H9 (cell line): ENCODE results near the gene FLT1. TPM values are rescaled to one million over a fixed set of nuclear protein-coding genes. Genes with fewer than 3 reads are reported as not detected.

Experiments
- DNase-seq: peaks from one replicate; pipeline ENCODE4 v3.0.0-alpha.2; 2017
- H2AFZ ChIP-seq: one replicate; pipeline ENCODE4 v1.6.1; 2013; ENCODE audit warnings: mild to moderate bottlenecking, low read length, control low read depth, moderate library complexity
- H2AK5ac ChIP-seq: 2 replicates; pipeline ENCODE4 v1.6.1; 2013; ENCODE audit warnings: low read length, control low read depth, mixed read lengths; ENCODE audit not compliant: insufficient read length
- H2BK120ac ChIP-seq: one replicate; pipeline ENCODE4 v1.6.1; 2013; ENCODE audit warnings: low read depth, mild to moderate bottlenecking, low read length, control low read depth, inconsistent platforms; ENCODE audit not compliant: poor library complexity, severe bottlenecking
- H2BK12ac ChIP-seq: 2 replicates; pipeline ENCODE4 v1.6.1; 2013; ENCODE audit warnings: low read length, control low read depth, mixed read lengths, low read depth; ENCODE audit not compliant: insufficient read length
- H2BK15ac ChIP-seq: 2 replicates; pipeline ENCODE4 v1.6.1; 2013; ENCODE audit warnings: low read depth, low read length, control low read depth
- H2BK20ac ChIP-seq: one replicate; pipeline ENCODE4 v1.6.1; 2013; ENCODE audit warnings: low read depth, mild to moderate bottlenecking, low read length, control low read depth, inconsistent platforms; ENCODE audit not compliant: poor library complexity, severe bottlenecking
- H2BK5ac ChIP-seq: 2 replicates; pipeline ENCODE4 v1.6.1; 2013; ENCODE audit warnings: low read length, control low read depth, mixed read lengths; ENCODE audit not compliant: insufficient read length
- H3K14ac ChIP-seq: 2 replicates; pipeline ENCODE4 v1.6.1; 2013; ENCODE audit warnings: low read length, control low read depth; ENCODE audit not compliant: insufficient read depth
- H3K18ac ChIP-seq: 2 replicates; pipeline ENCODE4 v1.6.1; 2013; ENCODE audit warnings: low read depth, mild to moderate bottlenecking, mixed read lengths, low read length, control low read depth; ENCODE audit not compliant: insufficient read length
- H3K23ac ChIP-seq: 2 replicates; pipeline ENCODE4 v1.6.1; 2013; ENCODE audit warnings: low read length, control low read depth, mixed read lengths, low read depth; ENCODE audit not compliant: insufficient read length
- H3K23me2 ChIP-seq: 2 replicates; pipeline ENCODE4 v1.6.1; 2013; ENCODE audit warnings: low read depth, mild to moderate bottlenecking, mixed read lengths, low read length, control low read depth; ENCODE audit not compliant: insufficient read length, poor library complexity, severe bottlenecking
- H3K27ac ChIP-seq: 2 replicates; pipeline ENCODE4 v1.5.1; 2013; ENCODE audit warnings: low read length, control low read depth, mixed read lengths, low read depth; ENCODE audit not compliant: insufficient read length
- H3K27me3 ChIP-seq: 2 replicates; pipeline ENCODE4 v1.6.1; 2013; ENCODE audit warnings: low read length, control low read depth, inconsistent platforms; ENCODE audit not compliant: insufficient read depth
- H3K4ac ChIP-seq: 2 replicates; pipeline ENCODE4 v1.6.1; 2013; ENCODE audit warnings: low read depth, mild to moderate bottlenecking, control low read depth, inconsistent platforms, low read length, moderate library complexity
- H3K4me1 ChIP-seq: 2 replicates; pipeline ENCODE4 v1.6.1; 2013; ENCODE audit warnings: low read length, control low read depth, inconsistent platforms; ENCODE audit not compliant: insufficient read depth
- H3K4me2 ChIP-seq: 2 replicates; pipeline ENCODE4 v1.6.1; 2013; ENCODE audit warnings: low read length, control low read depth, mixed read lengths; ENCODE audit not compliant: insufficient read length, insufficient read depth
- H3K56ac ChIP-seq: 2 replicates; pipeline ENCODE4 v1.6.1; 2013; ENCODE audit warnings: low read depth, mild to moderate bottlenecking, mixed read lengths, low read length, control low read depth; ENCODE audit not compliant: insufficient read length
- H3K79me1 ChIP-seq: 2 replicates; pipeline ENCODE4 v1.6.1; 2013; ENCODE audit warnings: low read depth, mild to moderate bottlenecking, moderate library complexity, low read length, control low read depth, inconsistent platforms; ENCODE audit not compliant: insufficient read depth, poor library complexity, severe bottlenecking
- H3K79me2 ChIP-seq: 2 replicates; pipeline ENCODE4 v1.6.1; 2013; ENCODE audit warnings: low read length, control low read depth, inconsistent platforms; ENCODE audit not compliant: insufficient read depth
- H3K9ac ChIP-seq: 2 replicates; pipeline ENCODE4 v1.6.1; 2013; ENCODE audit warnings: low read length, control low read depth, mixed read lengths; ENCODE audit not compliant: insufficient read length; ENCODE audit errors: extremely low read depth
- H3K9me3 ChIP-seq: one replicate; pipeline ENCODE4 v1.6.1; 2013; ENCODE audit warnings: low read depth, low read length, inconsistent platforms; ENCODE audit not compliant: control insufficient read depth
- H3T11ph ChIP-seq: one replicate; pipeline ENCODE4 v1.6.1; 2013; ENCODE audit warnings: mild to moderate bottlenecking, low read length, control low read depth, inconsistent platforms
- H4K20me1 ChIP-seq: one replicate; pipeline ENCODE4 v1.6.1; 2013; ENCODE audit not compliant: control insufficient read depth, insufficient read length, insufficient read depth
- H4K5ac ChIP-seq: 2 replicates; pipeline ENCODE4 v1.6.1; 2013; ENCODE audit warnings: low read depth, mild to moderate bottlenecking, mixed read lengths, low read length, control low read depth; ENCODE audit not compliant: insufficient read length
- H4K8ac ChIP-seq: replicated peaks from 2 replicates; pipeline ENCODE4 v1.6.1; 2013; ENCODE audit warnings: low read length, control low read depth, mixed read lengths, low read depth; ENCODE audit not compliant: insufficient read length
- H4K91ac ChIP-seq: 2 replicates; pipeline ENCODE4 v1.6.1; 2013; ENCODE audit warnings: low read depth, mild to moderate bottlenecking, moderate library complexity, mixed read lengths, low read length, control low read depth; ENCODE audit not compliant: insufficient read length
- H3K27ac Mint-ChIP-seq, 3 experiments: 2 replicates in 2 of 3; 3 replicates in 1 of 3; pipeline ENCODE4 v1.8.0; 2020 to 2021; ENCODE audit warnings: mixed read lengths in 3 of 3, mild to moderate bottlenecking in 1 of 3, moderate library complexity in 1 of 3
- H3K27me3 Mint-ChIP-seq: 2 replicates; pipeline ENCODE4 v1.8.0; 2021; ENCODE audit warnings: low read depth, mild to moderate bottlenecking, moderate library complexity, mixed read lengths
- H3K36me3 Mint-ChIP-seq, 3 experiments: 2 replicates in 2 of 3; 3 replicates in 1 of 3; pipeline ENCODE4 v1.8.0; 2020 to 2021; ENCODE audit warnings: low read depth in 3 of 3, mixed read lengths in 3 of 3; ENCODE audit not compliant: insufficient read depth in 1 of 3
- H3K4me1 Mint-ChIP-seq, 2 experiments: 2 replicates each; pipeline ENCODE4 v1.8.0; 2020; ENCODE audit warnings: mixed read lengths in 2 of 2
- H3K4me3 Mint-ChIP-seq, 2 experiments: 2 replicates in 1 of 2; 3 replicates in 1 of 2; pipeline ENCODE4 v1.8.0; 2020 to 2021; ENCODE audit warnings: mild to moderate bottlenecking in 2 of 2, mixed read lengths in 2 of 2, moderate library complexity in 1 of 2
- H3K9me3 Mint-ChIP-seq, 2 experiments: 2 replicates in 1 of 2; 3 replicates in 1 of 2; pipeline ENCODE4 v1.8.0; 2020; ENCODE audit warnings: mild to moderate bottlenecking in 2 of 2, mixed read lengths in 2 of 2, moderate library complexity in 1 of 2
- WGBS: extraction: QIAGEN DNeasy Blood & Tissue Kit; methylation state at CpG from one replicate; pipeline ENCODE4 v1.1.7; 2013; ENCODE audit warnings: missing lambda C conversion rate, low lambda C conversion rate, mixed read lengths; ENCODE audit not compliant: insufficient read length; ENCODE audit errors: extremely low coverage; 5-methylcytosine and 5-hydroxymethylcytosine counted together
- total RNA-seq: library from RNA; stranded (reverse); gene quantifications from 2 replicates; pipeline ENCODE4 v1.2.1, GENCODE V29; 2021
- TF ChIP-seq, protein P1 (sequence below): fragments of 200-600 bp; sonication (generic); conservative IDR thresholded peaks from 3 replicates; pipeline ENCODE4 v1.8.0; 2021; ENCODE audit warnings: antibody characterized with exemption, mild to moderate bottlenecking

Gene FLT1
- total RNA-seq, 1 experiment from 2014 or later, result 84.1 TPM

DNA sequence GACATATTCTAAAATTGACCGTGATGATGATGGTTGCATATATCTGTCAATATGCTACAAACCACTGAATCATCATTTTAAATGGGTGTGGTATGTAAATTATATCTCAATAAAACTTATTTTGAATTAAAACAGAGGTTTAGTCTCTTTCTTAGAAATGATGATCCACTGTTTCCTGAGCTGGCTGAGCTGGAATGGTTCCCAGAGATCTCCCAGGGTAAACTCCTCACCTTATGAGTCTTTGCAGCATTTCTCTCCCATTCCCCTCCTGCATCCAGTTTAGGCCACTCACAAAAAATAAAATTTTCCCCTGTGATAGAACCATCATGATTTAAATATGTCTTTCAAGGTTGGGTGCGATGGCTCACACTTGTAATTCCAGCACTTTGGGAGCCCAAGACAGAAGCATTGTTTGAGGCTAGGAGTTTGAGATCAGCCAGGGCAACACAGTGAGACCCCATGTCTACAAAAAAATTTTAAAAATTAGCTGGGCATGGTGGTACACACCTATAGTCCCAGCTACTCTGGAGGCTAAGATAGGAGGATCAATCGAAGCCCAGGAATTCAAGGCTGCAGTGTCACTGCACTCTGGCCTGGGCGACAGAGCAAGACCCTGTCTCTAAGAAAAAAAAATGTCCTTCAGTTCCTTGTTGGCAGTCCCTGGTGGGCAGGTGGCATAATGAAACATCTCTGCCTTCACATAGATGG is 46.1 kb downstream of the FLT1 start:
- no peaks in the 10 kb centered on the region for H3K27me3 Mint-ChIP-seq
- Histone ChIP-seq H3K27me3 (no peaks in the 10 kb centered on the region), H3K27ac (no peak overlapping the region), H3K14ac (no peak overlapping the region), H2BK120ac (no peak overlapping the region), H3K23ac (no peak overlapping the region), H3K4ac (no peak overlapping the region), H3K23me2 (no peaks in the 10 kb centered on the region), H4K20me1 (no peaks in the 10 kb centered on the region), H3K79me1 (peaks cover 3% of the 10 kb centered on the region), H4K5ac (no peak overlapping the region), H3K9me3 (peaks cover 15% of the 10 kb centered on the region), H4K91ac (no peak overlapping the region), H3K18ac (no peak overlapping the region), H3K56ac (no peak overlapping the region), H3K4me2 (no peak overlapping the region), H2BK12ac (no peak overlapping the region), H2AFZ (no peak overlapping the region), H2BK20ac (no peak overlapping the region), H3K9ac (no peak overlapping the region), H3K4me1 (peaks cover 5% of the 10 kb centered on the region; the same call in 1 of the 2 replicates), H2AK5ac (no peak overlapping the region), H2BK15ac (no peak overlapping the region), H3K79me2 (peaks cover 7% of the 10 kb centered on the region; the same call in 1 of the 2 replicates), H2BK5ac (no peak overlapping the region), H3T11ph (no peak overlapping the region), H4K8ac (no peak overlapping the region)
- DNase-seq, result no peak
- H3K4me1 Mint-ChIP-seq, result peaks cover 30 to 35% of the 10 kb centered on the region in 2 experiments
- H3K4me3 Mint-ChIP-seq, result no peak overlapping the region
- no CpG with 5 or more reads among the region's 4 CpGs for WGBS
- TF ChIP-seq, protein P1, sequence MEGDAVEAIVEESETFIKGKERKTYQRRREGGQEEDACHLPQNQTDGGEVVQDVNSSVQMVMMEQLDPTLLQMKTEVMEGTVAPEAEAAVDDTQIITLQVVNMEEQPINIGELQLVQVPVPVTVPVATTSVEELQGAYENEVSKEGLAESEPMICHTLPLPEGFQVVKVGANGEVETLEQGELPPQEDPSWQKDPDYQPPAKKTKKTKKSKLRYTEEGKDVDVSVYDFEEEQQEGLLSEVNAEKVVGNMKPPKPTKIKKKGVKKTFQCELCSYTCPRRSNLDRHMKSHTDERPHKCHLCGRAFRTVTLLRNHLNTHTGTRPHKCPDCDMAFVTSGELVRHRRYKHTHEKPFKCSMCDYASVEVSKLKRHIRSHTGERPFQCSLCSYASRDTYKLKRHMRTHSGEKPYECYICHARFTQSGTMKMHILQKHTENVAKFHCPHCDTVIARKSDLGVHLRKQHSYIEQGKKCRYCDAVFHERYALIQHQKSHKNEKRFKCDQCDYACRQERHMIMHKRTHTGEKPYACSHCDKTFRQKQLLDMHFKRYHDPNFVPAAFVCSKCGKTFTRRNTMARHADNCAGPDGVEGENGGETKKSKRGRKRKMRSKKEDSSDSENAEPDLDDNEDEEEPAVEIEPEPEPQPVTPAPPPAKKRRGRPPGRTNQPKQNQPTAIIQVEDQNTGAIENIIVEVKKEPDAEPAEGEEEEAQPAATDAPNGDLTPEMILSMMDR, result no peak
- H3K36me3 Mint-ChIP-seq, result peaks cover 83 to 91% (median 84%) of the 10 kb centered on the region in 3 experiments
- no peak overlapping the region for H3K27ac Mint-ChIP-seq
- H3K9me3 Mint-ChIP-seq, result peaks cover 28 to 42% of the 10 kb centered on the region in 2 experiments
